A549 (cell line): ENCODE measurements around the gene PLEKHA5. TPM values are rescaled to one million over a fixed set of nuclear protein-coding genes. Genes with fewer than 3 reads are reported as not detected.

Experiments
- ATAC-seq, 2 experiments: fragments of 200-7000 bp in 1 of 2; fragments of >200 bp in 1 of 2; cut with Nextera tagmentation in 1 of 2; cut with Tn5 transposase in 1 of 2; 3 replicates each; pipeline versions ENCODE4 v1.8.0 to v1.9.1; 2018 to 2020; ENCODE audit warnings: mild to moderate bottlenecking in 1 of 2, moderate library complexity in 1 of 2
- CTCF ChIA-PET: fragments of 300-600 bp; sonication (Branson Sonifier 250); formaldehyde crosslinking; extraction: SDS; loops from one replicate; lab custom pipeline; 2021; ENCODE audit warnings: antibody characterized with exemption, inconsistent platforms; lab: Yijun Ruan, JAX
- POLR2A ChIA-PET: fragments of 350-600 bp; formaldehyde crosslinking; extraction: SDS; loops from one replicate; lab custom pipeline; 2021; ENCODE audit warnings: antibody characterized with exemption, inconsistent platforms; lab: Yijun Ruan, JAX
- DNase-seq, 2 experiments: peaks; one replicate each; pipeline versions ENCODE4 v3.0.0 to v3.0.0-alpha.2; 2011 to 2016; ENCODE audit warnings: low read depth in 1 of 2, low spot score in 1 of 2
- FAIRE-seq: peaks from 2 replicates; lab custom pipeline; 2011; peaks lifted over from hg19 to GRCh38; lab: Jason Lieb, UNC
- H3K27ac ChIP-seq, 2 experiments: fragments of >200 bp; sonication (Bioruptor Twin); formaldehyde crosslinking; 3 replicates each; pipeline ENCODE4 v1.5.1; 2016 to 2017
- H3K4me1 ChIP-seq: fragments of >200 bp; sonication (Bioruptor Twin); formaldehyde crosslinking; 3 replicates; pipeline ENCODE4 v1.6.1; 2016
- H3K4me2 ChIP-seq: fragments of >200 bp; sonication (Bioruptor Twin); formaldehyde crosslinking; 3 replicates; pipeline ENCODE4 v1.6.1; 2016
- H3K4me3 ChIP-seq: fragments of >200 bp; sonication (Bioruptor Twin); formaldehyde crosslinking; 3 replicates; pipeline ENCODE4 v1.5.1; 2016
- H3K9me3 ChIP-seq: fragments of >200 bp; sonication (Bioruptor Twin); formaldehyde crosslinking; 3 replicates; pipeline ENCODE4 v1.6.1; 2016
- CTCF ChIP-seq: fragments of >200 bp; sonication (Bioruptor Twin); formaldehyde crosslinking; IDR thresholded peaks from 3 replicates; pipeline ENCODE4 v1.5.1; 2016
- FOSB ChIP-seq: fragments of 250-450 bp; sonication (Bioruptor Pico); IDR thresholded peaks from 2 replicates; pipeline ENCODE4 v1.5.0; 2020; ENCODE audit warnings: mild to moderate bottlenecking, moderate library complexity
- FOSL2 ChIP-seq, 2 experiments: fragments of 450-650 bp in 1 of 2; fragments of >200 bp in 1 of 2; sonication (Bioruptor Twin) in 1 of 2; formaldehyde crosslinking; IDR thresholded peaks; 2 replicates each; pipeline versions ENCODE4 v1.5.0 to v1.6.1; 2016 to 2020; ENCODE audit warnings: mild to moderate bottlenecking in 1 of 2, moderate library complexity in 1 of 2
- HES2 ChIP-seq: fragments of >200 bp; sonication (Bioruptor Twin); formaldehyde crosslinking; IDR thresholded peaks from 2 replicates; pipeline ENCODE4 v1.6.1; 2016
- HOXA7 ChIP-seq: fragments of 250-450 bp; sonication (Bioruptor Pico); IDR thresholded peaks from 2 replicates; pipeline ENCODE4 v1.5.0; 2020; ENCODE audit warnings: mild to moderate bottlenecking, moderate library complexity
- HOXB5 ChIP-seq: fragments of 250-450 bp; sonication (Bioruptor Pico); IDR thresholded peaks from 2 replicates; pipeline ENCODE4 v1.5.0; 2020; ENCODE audit warnings: mild to moderate bottlenecking, moderate library complexity
- JUNB ChIP-seq: fragments of >200 bp; sonication (Bioruptor Twin); formaldehyde crosslinking; IDR thresholded peaks from 2 replicates; pipeline ENCODE4 v1.6.1; 2016
- KDM5A ChIP-seq: fragments of 200-600 bp; sonication (generic); IDR thresholded peaks from 2 replicates; pipeline ENCODE4 v1.6.1; 2016; ENCODE audit warnings: antibody characterized with exemption, mild to moderate bottlenecking
- MAFK ChIP-seq: fragments of 450-650 bp; IDR thresholded peaks from 2 replicates; pipeline ENCODE4 v1.6.1; 2014; ENCODE audit not compliant: partially characterized antibody
- NFE2L2 ChIP-seq: fragments of 150-350 bp; conservative IDR thresholded peaks from 2 replicates; pipeline ENCODE4 v1.6.1; 2014; ENCODE audit warnings: low read length
- NR3C1 ChIP-seq: fragments of >200 bp; sonication (Bioruptor Twin); formaldehyde crosslinking; IDR thresholded peaks from 3 replicates; pipeline ENCODE4 v1.6.1; 2017
- PBX3 ChIP-seq: IDR thresholded peaks from 2 replicates; pipeline ENCODE4 v1.6.1; 2012
- PHF8 ChIP-seq: fragments of 200-600 bp; sonication (generic); IDR thresholded peaks from 2 replicates; pipeline ENCODE4 v1.6.1; 2016; ENCODE audit warnings: low read depth, mild to moderate bottlenecking, antibody characterized with exemption, moderate library complexity, borderline replicate concordance
- POLR2AphosphoS2 ChIP-seq: conservative IDR thresholded peaks from 2 replicates; pipeline ENCODE4 v1.6.1; 2012; ENCODE audit warnings: low read length, improper control_type of control experiment, inconsistent platforms
- RAD21 ChIP-seq, 2 experiments: fragments of >200 bp in 1 of 2; sonication (Bioruptor Twin) in 1 of 2; formaldehyde crosslinking in 1 of 2; IDR thresholded peaks in 1 of 2; conservative IDR thresholded peaks in 1 of 2; 2 replicates in 1 of 2; 3 replicates in 1 of 2; pipeline ENCODE4 v1.6.1; 2012 to 2018; ENCODE audit warnings: inconsistent platforms in 1 of 2
- RARB ChIP-seq: fragments of 250-450 bp; sonication (Bioruptor Pico); IDR thresholded peaks from 2 replicates; pipeline ENCODE4 v1.8.0; 2021; ENCODE audit warnings: mild to moderate bottlenecking, moderate library complexity
- REST ChIP-seq: fragments of 200-600 bp; sonication (generic); IDR thresholded peaks from 2 replicates; pipeline ENCODE4 v1.6.1; 2016; ENCODE audit warnings: antibody characterized with exemption, mild to moderate bottlenecking, moderate library complexity
- RFX5 ChIP-seq: fragments of 450-650 bp; IDR thresholded peaks from 2 replicates; pipeline ENCODE4 v1.7.1; 2014; ENCODE audit warnings: antibody characterized with exemption, mild to moderate bottlenecking, moderate library complexity
- TFCP2L1 ChIP-seq: fragments of 250-450 bp; sonication (Bioruptor Pico); IDR thresholded peaks from 2 replicates; pipeline ENCODE4 v1.5.0; 2021; ENCODE audit warnings: mild to moderate bottlenecking
- ZSCAN20 ChIP-seq: fragments of 250-450 bp; sonication (Bioruptor Pico); IDR thresholded peaks from 2 replicates; pipeline ENCODE4 v1.8.0; 2022; ENCODE audit warnings: mild to moderate bottlenecking, moderate library complexity
- WGBS: methylation state at CpG from one replicate; pipeline ENCODE4 v1.1.6; 2017; ENCODE audit errors: missing lambda C conversion rate; 5-methylcytosine and 5-hydroxymethylcytosine counted together
- polyA plus RNA-seq, 4 experiments: library from polyadenylated mRNA; depleted of rRNA in 3 of 4; stranded (reverse); fragments of >200 nt; fragmentation: RNase III in 1 of 4; extraction: RNeasy Plus Mini Kit Qiagen cat#74134 plus additional on column Dnase treatment in 1 of 4; gene quantifications; 2 replicates in 3 of 4; 3 replicates in 1 of 4; pipeline ENCODE4 v1.2.3, GENCODE V29; 2011 to 2017

Gene PLEKHA5
- polyA plus RNA-seq, 2 of the 4 experiments (the other 2 are of a cell fraction), result 7.6 to 13.2 TPM

- DNase-seq (no peak), FAIRE-seq (no peak), ATAC-seq (no peak)
- Histone ChIP-seq H3K4me3 (no peak overlapping the region), H3K4me2 (no peak overlapping the region), H3K27ac (no peak overlapping the region), H3K9me3 (no peaks in the 10 kb centered on the region), H3K4me1 (no peaks in the 10 kb centered on the region)
- CTCF ChIA-PET, result no interaction called here
- WGBS, result 90% methylated on average over 2 of the region's 2 CpGs
- TF ChIP-seq MAFK, result peak; percentile 85
- TF ChIP-seq NR3C1, result no peak
- TF ChIP-seq, all 56 proteins: peak for 1
- POLR2A ChIA-PET, result no interaction called here
Observed at GRCh38 chr12:19375888-19376287, 246.4 kb downstream of the PLEKHA5 start.

GRCh38 chr12:19376691-19377090, 247.2 kb downstream of the PLEKHA5 start:
- ChIA-PET CTCF (no interaction called here), POLR2A (no interaction called here)
- TF ChIP-seq ZSCAN20 (CRISPR knock-in tag), result no peak
- no peak for TF ChIP-seq POLR2AphosphoS2
- TF ChIP-seq PHF8, result no peak
- TF ChIP-seq RARB (CRISPR knock-in tag), result no peak
- TF ChIP-seq RFX5, result no peak
- TF ChIP-seq KDM5A, result no peak
- TF ChIP-seq PBX3, result no peak
- TF ChIP-seq REST, result no peak
- TF ChIP-seq JUNB, result no peak
- TF ChIP-seq FOSB, result no peak
- TF ChIP-seq NFE2L2, result no peak
- no peak for TF ChIP-seq TFCP2L1 (CRISPR knock-in tag)
- no peak for TF ChIP-seq CTCF
- TF ChIP-seq HOXA7, result no peak
- no peak for TF ChIP-seq NR3C1
- TF ChIP-seq HES2, result no peak
- TF ChIP-seq RAD21 (conservative IDR thresholded peaks at IDR 0.05 in 1 of 2, IDR thresholded peaks at IDR 0.05 in 1 of 2), result no peak
- Histone ChIP-seq H3K9me3 (no peaks in the 10 kb centered on the region), H3K27ac (no peak overlapping the region), H3K4me1 (peaks cover 6% of the 10 kb centered on the region), H3K4me3 (no peak overlapping the region), H3K4me2 (no peak overlapping the region)
- DNase-seq (no peak), FAIRE-seq (no peak), ATAC-seq (no peak)
- WGBS, result 79% methylated on average over 5 of the region's 5 CpGs

- FAIRE-seq, result no peak
- ChIA-PET CTCF (no interaction called here), POLR2A (interaction anchor here (0.6 to 1.0 kb wide), 2 partner anchors 16 to 57 kb away, joined by 3 to 4 read pairs; partner anchors contain the start of gene AEBP2)
- H3K4me3 ChIP-seq, result no peak overlapping the region
- H3K4me2 ChIP-seq, result peak overlapping the region; percentile 57
- peak; percentile 87 to 88 for DNase-seq
- H3K27ac ChIP-seq, result peak overlapping the region; percentile 64 to 87
- TF ChIP-seq HOXB5 (CRISPR knock-in tag) (no peak), FOSL2 (IDR thresholded peaks at IDR 0.05) (0 out of 2 replicates have a peak, but pooled peaks have one; percentile 29), FOSL2 (CRISPR knock-in tag; IDR thresholded peaks at IDR 0.05) (peak; percentile 74), RARB (CRISPR knock-in tag) (no peak)
- no peaks in the 10 kb centered on the region for H3K9me3 ChIP-seq
- WGBS, result 1% methylated on average over 4 of the region's 4 CpGs
- peaks cover 19% of the 10 kb centered on the region for H3K4me1 ChIP-seq
- peak; percentile 99 for ATAC-seq
Observed at GRCh38 chr12:19382111-19382526, 252.6 kb downstream of the PLEKHA5 start.
